Measurements from ENCODE around the gene GALNT9.

GALNT9 gene

GRCh38 chr12:132179431-132180362, 149.7 kb downstream of the GALNT9 start:
- DNase-seq, result no peak

GRCh38 chr12:132178801-132179401, 150.5 kb downstream of the GALNT9 start:
- DNase-seq, result no peak

- no peak for DNase-seq
Measured at GRCh38 chr12:132178316-132178715, 151.1 kb downstream of the GALNT9 start.

GRCh38 chr12:132176920-132177551, 152.4 kb downstream of the GALNT9 start:
- no peak for DNase-seq

- DNase-seq, result no peak
Measured at GRCh38 chr12:132176385-132176919, 152.9 kb downstream of the GALNT9 start.

- no peak for DNase-seq
Measured at GRCh38 chr12:132175496-132176384, 153.6 kb downstream of the GALNT9 start.

- no peak for DNase-seq
Measured at GRCh38 chr12:132174839-132175490, 154.4 kb downstream of the GALNT9 start.

- DNase-seq, result no peak
Measured at GRCh38 chr12:132174015-132174838, 155.2 kb downstream of the GALNT9 start.

- DNase-seq, result no peak
Measured at GRCh38 chr12:132173135-132174014, 156.0 kb downstream of the GALNT9 start.

- no peak for DNase-seq
Measured at GRCh38 chr12:132172619-132173018, 156.8 kb downstream of the GALNT9 start.

- DNase-seq, result no peak
Measured at GRCh38 chr12:132171968-132172521, 157.3 kb downstream of the GALNT9 start.

GRCh38 chr12:132171293-132171967, 158.0 kb downstream of the GALNT9 start:
- DNase-seq, result no peak

GRCh38 chr12:132170637-132171292, 158.6 kb downstream of the GALNT9 start:
- no peak for DNase-seq

GRCh38 chr12:132170094-132170636, 159.2 kb downstream of the GALNT9 start:
- DNase-seq, result no peak

- no peak for DNase-seq
Measured at GRCh38 chr12:132169376-132169775, 160.0 kb downstream of the GALNT9 start.

GRCh38 chr12:132168311-132169031, 160.9 kb downstream of the GALNT9 start:
- no peak for DNase-seq

- no peak for DNase-seq
Measured at GRCh38 chr12:132167611-132168310, 161.6 kb downstream of the GALNT9 start.
